MM.1S (cell line): ENCODE measurements around the gene SYNE2.
"Not testable (repeated sequence)": the region's sequence is repeated elsewhere in the genome, so short reads cannot be mapped to it uniquely, and the experiment has no call there.

Experiments used
- DNase-seq: peaks from one replicate; pipeline ENCODE4 v3.0.0-alpha.2; 2015
- H2AFZ ChIP-seq: fragments of 300-600 bp; sonication (generic); 2 replicates; pipeline ENCODE4 v1.6.0; 2016; ENCODE audit warnings: antibody characterized with exemption, low read length
- H3F3A ChIP-seq: fragments of 300-600 bp; sonication (generic); 2 replicates; pipeline ENCODE4 v1.6.1; 2016; ENCODE audit warnings: mild to moderate bottlenecking, antibody characterized with exemption, low read length, moderate library complexity, mixed read lengths; ENCODE audit not compliant: insufficient read depth
- H3K27ac ChIP-seq: fragments of 300-600 bp; sonication (generic); 2 replicates; pipeline ENCODE4 v1.5.1; 2016; ENCODE audit warnings: mild to moderate bottlenecking, low read length
- H3K27me3 ChIP-seq: fragments of 300-600 bp; sonication (generic); replicated peaks from 2 replicates; pipeline ENCODE4 v1.6.0; 2016; ENCODE audit warnings: low read length; ENCODE audit not compliant: insufficient read depth
- H3K36me3 ChIP-seq: fragments of 300-600 bp; sonication (generic); replicated peaks from 2 replicates; pipeline ENCODE4 v1.6.1; 2016; ENCODE audit warnings: mild to moderate bottlenecking, low read length, mixed read lengths; ENCODE audit not compliant: insufficient read depth
- H3K4me1 ChIP-seq: fragments of 300-600 bp; sonication (generic); 2 replicates; pipeline ENCODE4 v1.6.1; 2016; ENCODE audit warnings: low read length, mixed read lengths
- H3K4me2 ChIP-seq: fragments of 300-600 bp; sonication (generic); 2 replicates; pipeline ENCODE4 v1.6.0; 2016; ENCODE audit warnings: low read depth, low read length
- H3K4me3 ChIP-seq: fragments of 300-600 bp; sonication (generic); 2 replicates; pipeline ENCODE4 v1.5.1; 2016; ENCODE audit warnings: low read length, mixed read lengths
- H3K79me2 ChIP-seq: fragments of 300-600 bp; sonication (generic); 2 replicates; pipeline ENCODE4 v1.6.1; 2016; ENCODE audit warnings: mixed run types, low read length, mixed read lengths
- H3K9ac ChIP-seq: fragments of 300-600 bp; sonication (generic); 2 replicates; pipeline ENCODE4 v1.6.1; 2016; ENCODE audit warnings: low read length, mixed read lengths
- H3K9me2 ChIP-seq: fragments of 300-600 bp; sonication (generic); replicated peaks from 2 replicates; pipeline ENCODE4 v1.6.1; 2016; ENCODE audit warnings: mild to moderate bottlenecking, low read length, mixed read lengths; ENCODE audit not compliant: insufficient read depth
- H3K9me3 ChIP-seq: fragments of 300-600 bp; sonication (generic); replicated peaks from 2 replicates; pipeline ENCODE4 v1.6.1; 2016; ENCODE audit warnings: mild to moderate bottlenecking, low read length, mixed read lengths; ENCODE audit not compliant: insufficient read depth
- H4K20me1 ChIP-seq: fragments of 300-600 bp; sonication (generic); 2 replicates; pipeline ENCODE4 v1.6.1; 2016; ENCODE audit warnings: mild to moderate bottlenecking, low read length, moderate library complexity, mixed read lengths; ENCODE audit not compliant: insufficient read depth
- EZH2 ChIP-seq: fragments of 300-600 bp; sonication (generic); optimal IDR thresholded peaks from 2 replicates; pipeline ENCODE3; 2017; ENCODE audit warnings: low read depth, mild to moderate bottlenecking, antibody characterized with exemption, low read length, mixed read lengths
- EZH2phosphoT487 ChIP-seq: fragments of 300-600 bp; sonication (generic); IDR thresholded peaks from 2 replicates; pipeline ENCODE4 v1.6.1; 2018; ENCODE audit warnings: antibody characterized with exemption, low read length
- TF ChIP-seq, protein P1 (sequence below): fragments of 300-600 bp; sonication (generic); IDR thresholded peaks from 2 replicates; pipeline ENCODE4 v1.5.1; 2016; ENCODE audit warnings: antibody characterized with exemption, low read length, mixed read lengths

SYNE2 gene

DNA sequence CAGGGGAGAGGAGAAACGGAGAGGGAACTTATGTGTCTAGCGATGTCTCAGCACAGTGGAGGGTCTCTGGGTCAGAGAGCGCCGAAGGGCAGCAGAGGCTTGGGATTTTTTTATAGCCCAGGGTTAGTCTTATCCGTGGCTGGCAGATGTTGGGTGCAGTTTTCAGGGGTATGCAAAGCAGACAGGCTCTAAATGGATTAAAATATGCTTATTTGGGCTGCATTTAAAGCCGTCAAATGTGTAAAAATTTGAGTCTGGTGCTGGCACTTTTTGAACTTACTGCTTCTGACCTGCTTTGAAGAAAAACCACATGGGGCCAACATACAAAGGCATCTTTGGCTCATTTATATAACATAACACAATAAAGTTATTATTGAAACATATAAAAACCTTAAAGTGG is 262.6 kb downstream of the SYNE2 start:
- Histone ChIP-seq H3K9me3 (no peaks in the 10 kb centered on the region), H3K9me2 (no peaks in the 10 kb centered on the region), H3K27me3 (no peaks in the 10 kb centered on the region), H3F3A (peaks cover 5% of the 10 kb centered on the region), H3K9ac (no peak overlapping the region), H4K20me1 (no peaks in the 10 kb centered on the region), H3K4me2 (no peak overlapping the region), H2AFZ (no peak overlapping the region), H3K4me1 (peaks cover 11% of the 10 kb centered on the region; the same call in 1 of the 2 replicates), H3K27ac (no peak overlapping the region), H3K36me3 (no peaks in the 10 kb centered on the region), H3K79me2 (no peaks in the 10 kb centered on the region), H3K4me3 (no peak overlapping the region)
- TF ChIP-seq EZH2 = no peak
- no peak for TF ChIP-seq EZH2phosphoT487
- TF ChIP-seq, protein P1, sequence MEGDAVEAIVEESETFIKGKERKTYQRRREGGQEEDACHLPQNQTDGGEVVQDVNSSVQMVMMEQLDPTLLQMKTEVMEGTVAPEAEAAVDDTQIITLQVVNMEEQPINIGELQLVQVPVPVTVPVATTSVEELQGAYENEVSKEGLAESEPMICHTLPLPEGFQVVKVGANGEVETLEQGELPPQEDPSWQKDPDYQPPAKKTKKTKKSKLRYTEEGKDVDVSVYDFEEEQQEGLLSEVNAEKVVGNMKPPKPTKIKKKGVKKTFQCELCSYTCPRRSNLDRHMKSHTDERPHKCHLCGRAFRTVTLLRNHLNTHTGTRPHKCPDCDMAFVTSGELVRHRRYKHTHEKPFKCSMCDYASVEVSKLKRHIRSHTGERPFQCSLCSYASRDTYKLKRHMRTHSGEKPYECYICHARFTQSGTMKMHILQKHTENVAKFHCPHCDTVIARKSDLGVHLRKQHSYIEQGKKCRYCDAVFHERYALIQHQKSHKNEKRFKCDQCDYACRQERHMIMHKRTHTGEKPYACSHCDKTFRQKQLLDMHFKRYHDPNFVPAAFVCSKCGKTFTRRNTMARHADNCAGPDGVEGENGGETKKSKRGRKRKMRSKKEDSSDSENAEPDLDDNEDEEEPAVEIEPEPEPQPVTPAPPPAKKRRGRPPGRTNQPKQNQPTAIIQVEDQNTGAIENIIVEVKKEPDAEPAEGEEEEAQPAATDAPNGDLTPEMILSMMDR = no peak
- DNase-seq = no peak

DNA sequence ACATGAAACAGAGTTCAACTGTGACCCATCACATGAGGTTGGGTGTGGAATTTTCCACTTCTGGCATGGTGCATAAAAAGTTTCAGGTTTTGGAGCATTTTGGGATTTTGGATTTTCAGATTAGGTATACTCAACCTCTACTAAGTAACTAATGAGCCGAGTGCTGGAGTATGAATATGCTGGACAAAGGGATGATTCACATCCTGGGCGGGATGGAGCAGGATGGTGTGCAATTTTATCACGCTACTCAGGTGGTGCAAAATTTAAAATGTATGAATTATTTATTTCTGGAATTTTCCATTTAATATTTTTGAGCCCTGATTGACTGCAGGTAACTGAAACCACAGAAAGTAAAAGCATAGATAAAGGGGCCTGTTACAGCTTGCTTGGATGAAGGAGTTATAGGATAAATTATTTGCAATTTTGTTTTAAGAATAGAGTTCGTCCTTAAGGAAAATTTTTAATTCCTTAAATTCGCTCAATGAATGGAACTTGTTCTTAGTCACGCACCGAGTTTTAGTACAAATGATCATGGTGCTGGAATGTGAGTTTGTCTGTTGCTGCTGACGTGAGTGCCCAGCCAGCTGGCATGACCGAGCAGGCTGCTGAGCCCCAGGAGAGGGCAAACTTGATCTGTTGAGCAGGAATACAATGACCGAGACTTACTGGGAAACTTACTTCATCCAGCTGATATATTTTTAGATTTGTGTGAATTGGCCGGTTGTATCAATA is 265.0 kb downstream of the SYNE2 start:
- Histone ChIP-seq H3K36me3 (no peaks in the 10 kb centered on the region), H2AFZ (no peak overlapping the region), H3F3A (no peaks in the 10 kb centered on the region; the same call in 1 of the 2 replicates), H3K27ac (no peak overlapping the region), H3K4me1 (peaks cover 10% of the 10 kb centered on the region; the same call in 1 of the 2 replicates), H4K20me1 (no peaks in the 10 kb centered on the region), H3K27me3 (no peaks in the 10 kb centered on the region), H3K4me2 (no peak overlapping the region), H3K9me3 (no peaks in the 10 kb centered on the region), H3K79me2 (no peaks in the 10 kb centered on the region), H3K9me2 (no peaks in the 10 kb centered on the region), H3K9ac (no peak overlapping the region), H3K4me3 (no peak overlapping the region)
- TF ChIP-seq EZH2phosphoT487 (no peak), EZH2 (no peak)
- TF ChIP-seq, protein P1 = no peak
- DNase-seq = no peak

DNA sequence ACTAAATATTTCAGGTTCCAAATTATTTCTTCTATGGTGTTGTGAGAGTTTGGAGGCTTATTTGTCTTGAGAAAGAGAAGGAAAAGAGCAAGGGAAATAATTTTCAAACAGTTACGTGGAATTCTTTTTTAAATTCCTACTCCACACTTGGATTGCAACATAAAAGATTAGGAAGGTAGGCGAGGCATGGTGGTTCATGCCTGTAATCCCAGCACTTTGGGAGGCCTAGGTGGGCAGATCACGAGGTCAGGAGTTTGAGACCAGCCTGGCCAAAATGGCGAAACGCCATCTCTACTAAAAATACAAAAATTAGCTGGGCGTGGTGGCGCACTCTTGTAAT is 265.6 kb downstream of the SYNE2 start:
- not testable (repeated sequence) for H3K9me3 ChIP-seq, DNase-seq, H3K9me2 ChIP-seq, H3K79me2 ChIP-seq, H3K4me1 ChIP-seq, H4K20me1 ChIP-seq, H3F3A ChIP-seq, H3K27me3 ChIP-seq, H3K9ac ChIP-seq, H3K4me2 ChIP-seq, H3K4me3 ChIP-seq, H3K36me3 ChIP-seq, H2AFZ ChIP-seq, H3K27ac ChIP-seq

DNA sequence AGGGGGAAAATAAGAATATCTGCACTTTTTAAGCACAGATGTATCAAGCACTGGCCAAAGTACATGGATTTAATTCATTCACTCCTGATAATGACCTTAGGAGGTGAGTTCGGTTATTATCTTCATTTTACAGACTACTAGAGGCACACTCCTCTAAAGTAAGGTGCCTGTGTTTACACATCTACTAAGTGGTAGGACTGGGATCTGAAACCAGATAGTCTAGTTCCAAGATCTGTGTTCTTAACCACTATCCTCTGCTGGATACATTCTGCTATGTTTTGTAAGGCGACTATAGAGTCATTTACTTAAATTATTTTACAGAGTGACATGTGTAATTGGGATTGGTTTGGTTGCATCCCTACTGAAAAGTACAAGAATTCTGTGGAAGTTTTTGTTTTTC is 266.1 kb downstream of the SYNE2 start:
- no peaks in the 10 kb centered on the region for H3K4me1 ChIP-seq

More for the DNA sequence above, 266.1 kb downstream of the SYNE2 start:
- TF ChIP-seq EZH2 (no peak), EZH2phosphoT487 (no peak)
- TF ChIP-seq, protein P1 = no peak
- H3K4me3 ChIP-seq = no peak overlapping the region
- no peaks in the 10 kb centered on the region for H3K36me3 ChIP-seq
- no peak for DNase-seq
- no peaks in the 10 kb centered on the region for H4K20me1 ChIP-seq
- H3K9me2 ChIP-seq = no peaks in the 10 kb centered on the region
- H3K4me2 ChIP-seq = no peak overlapping the region
- no peaks in the 10 kb centered on the region for H3K79me2 ChIP-seq
- H3F3A ChIP-seq = no peaks in the 10 kb centered on the region
- H3K27me3 ChIP-seq = no peaks in the 10 kb centered on the region
- H3K9me3 ChIP-seq = no peaks in the 10 kb centered on the region
- H3K27ac ChIP-seq = no peak overlapping the region
- H3K9ac ChIP-seq = no peak overlapping the region
- no peak overlapping the region for H2AFZ ChIP-seq
